EH (cell line): Measurements from ENCODE around the gene USP20.

Source experiments
- DNase-seq: peaks from one replicate; pipeline ENCODE4 v3.0.0-alpha.2; 2015; ENCODE audit warnings: low read depth

The USP20 gene

GRCh38 chr9:129875687-129876395 lies 40.6 kb downstream of the USP20 start:
- DNase-seq: peak; percentile 16

GRCh38 chr9:129876815-129877214 lies 41.6 kb downstream of the USP20 start:
- DNase-seq: no peak

- no peak for DNase-seq
These were observed 43.0 kb downstream of the USP20 start for GRCh38 chr9:129878291-129878690.

- no peak for DNase-seq
These were observed 43.9 kb downstream of the USP20 start for GRCh38 chr9:129879103-129879699.

GRCh38 chr9:129879991-129880653 lies 44.9 kb downstream of the USP20 start:
- DNase-seq: no peak

GRCh38 chr9:129880654-129881546 lies 45.6 kb downstream of the USP20 start:
- DNase-seq: no peak

- no peak for DNase-seq
These were observed 46.5 kb downstream of the USP20 start for GRCh38 chr9:129881547-129882324.

GRCh38 chr9:129884220-129885017 lies 49.2 kb downstream of the USP20 start:
- DNase-seq: peak; percentile 89

- DNase-seq: peak; percentile 31
These were observed 49.9 kb downstream of the USP20 start for GRCh38 chr9:129885018-129885669.

GRCh38 chr9:129885670-129886106 lies 50.4 kb downstream of the USP20 start:
- peak; percentile 95 for DNase-seq

- no peak for DNase-seq
These were observed 51.2 kb downstream of the USP20 start for GRCh38 chr9:129886226-129887174.

GRCh38 chr9:129887334-129888292 lies 52.4 kb downstream of the USP20 start:
- DNase-seq: peak; percentile 73

GRCh38 chr9:129888293-129889121 lies 53.2 kb downstream of the USP20 start:
- no peak for DNase-seq

GRCh38 chr9:129889122-129889940 lies 54.1 kb downstream of the USP20 start:
- no peak for DNase-seq

- DNase-seq: no peak
These were observed 54.9 kb downstream of the USP20 start for GRCh38 chr9:129889941-129890717.
